A549 treated with RU486 at 1 μM for 4 hours (cell line): ENCODE data around the gene KISS1. TPM values are rescaled to one million over a fixed set of nuclear protein-coding genes. Genes with fewer than 3 reads are reported as not detected.

ENCODE experiments used
- total RNA-seq: library from RNA; stranded (reverse); fragments of 200-300 nt; extraction: Qiagen RNA extraction; gene quantifications from 5 replicates; pipeline ENCODE4 v1.2.3, GENCODE V29; 2022; ENCODE audit warnings: low read depth

The KISS1 gene
- total RNA-seq, result 1.1 TPM in 1 of 5 replicates, not detected in the others

DNA sequence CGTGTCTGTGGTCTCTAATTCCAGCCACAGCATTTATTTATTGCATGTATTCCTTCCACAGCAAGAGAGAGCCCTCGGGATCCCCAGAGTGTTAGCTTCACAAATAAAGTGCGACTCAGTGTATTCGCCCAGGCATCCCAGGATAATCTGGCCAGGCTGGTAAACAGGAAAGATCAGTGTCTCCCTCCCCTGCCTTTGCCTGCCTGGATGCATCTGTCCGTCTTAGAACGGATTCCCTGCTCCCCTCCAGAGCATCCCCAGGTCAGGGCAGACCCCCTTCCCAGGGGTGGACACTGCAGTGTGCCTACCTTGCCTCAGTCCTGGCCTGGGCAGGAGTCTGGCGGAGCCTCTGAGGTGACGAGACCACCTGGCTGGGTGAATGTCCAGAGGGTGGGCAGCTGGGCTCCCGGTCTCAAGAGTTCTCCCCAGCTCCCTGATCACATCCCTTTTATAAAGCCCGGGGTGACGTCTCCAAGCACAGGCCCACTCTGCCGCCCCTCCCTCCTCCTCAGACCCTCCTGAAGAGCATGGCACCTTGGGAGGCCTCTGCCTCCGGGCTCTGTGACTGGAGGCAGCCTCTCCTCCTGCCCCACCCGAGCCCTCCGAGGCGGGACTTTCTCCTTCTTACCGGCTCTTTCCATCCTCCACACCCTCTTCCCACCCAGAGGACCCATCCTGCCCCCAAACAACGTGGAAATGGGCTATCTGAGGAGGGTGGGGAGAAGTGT is at the start of gene KISS1:
Gene KISS1 (minus strand): TSS at position 424 of the 728 bp plus-strand sequence. CDS start 3,615 bp downstream, outside the sequence.

DNA sequence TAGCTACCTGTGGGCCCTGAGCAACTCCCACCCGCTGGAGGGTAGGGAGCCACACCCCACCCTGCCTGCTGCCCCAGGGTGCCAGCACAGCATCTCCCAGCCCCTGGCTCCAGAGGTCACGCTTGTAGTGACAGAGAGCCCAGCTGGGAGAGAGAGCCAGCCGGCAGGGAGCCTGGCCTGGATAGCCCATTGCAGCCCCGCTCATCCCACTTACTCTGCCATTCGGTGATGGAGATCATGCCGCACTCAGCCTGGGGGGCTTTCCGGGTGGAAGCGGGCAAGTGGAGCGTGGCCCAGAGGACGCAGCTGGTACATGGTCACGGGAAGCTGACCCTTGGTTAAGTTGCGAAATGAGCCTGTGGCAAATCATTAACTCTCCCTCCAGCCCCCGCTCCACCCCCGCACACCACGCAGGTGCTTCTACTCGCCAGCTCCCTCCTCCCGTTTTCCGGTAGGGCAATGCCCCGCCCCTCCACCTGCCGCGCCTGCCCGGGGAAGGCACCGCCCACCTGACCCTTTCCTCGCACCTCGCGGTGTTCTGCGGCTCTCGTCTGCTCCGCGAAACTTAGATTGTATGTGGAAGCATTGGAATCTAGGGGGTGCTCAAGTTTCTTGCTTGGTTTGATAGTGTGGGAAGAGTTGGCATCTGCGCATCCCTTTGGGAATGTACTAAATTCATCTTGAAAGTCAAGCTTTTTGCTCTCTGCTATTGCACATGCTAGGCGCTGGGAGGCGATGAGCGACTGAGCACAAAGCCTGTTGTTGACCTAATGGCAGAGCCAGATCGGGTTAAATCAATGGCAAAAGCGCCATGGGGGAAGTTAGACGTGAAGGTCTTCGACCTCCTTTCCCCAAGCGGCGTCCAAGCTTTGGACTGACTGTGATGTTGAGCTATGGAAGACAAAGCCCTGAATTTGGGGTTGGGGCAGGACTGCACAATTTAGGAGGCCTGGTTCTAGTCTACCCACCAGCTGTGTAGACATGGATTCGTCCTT is 17.7 kb upstream of the KISS1 start, which contains the start of gene GOLT1A:
Gene GOLT1A (minus strand): TSS at position 321 of the 995 bp plus-strand sequence. CDS start 82 bp downstream, at position 239.

DNA sequence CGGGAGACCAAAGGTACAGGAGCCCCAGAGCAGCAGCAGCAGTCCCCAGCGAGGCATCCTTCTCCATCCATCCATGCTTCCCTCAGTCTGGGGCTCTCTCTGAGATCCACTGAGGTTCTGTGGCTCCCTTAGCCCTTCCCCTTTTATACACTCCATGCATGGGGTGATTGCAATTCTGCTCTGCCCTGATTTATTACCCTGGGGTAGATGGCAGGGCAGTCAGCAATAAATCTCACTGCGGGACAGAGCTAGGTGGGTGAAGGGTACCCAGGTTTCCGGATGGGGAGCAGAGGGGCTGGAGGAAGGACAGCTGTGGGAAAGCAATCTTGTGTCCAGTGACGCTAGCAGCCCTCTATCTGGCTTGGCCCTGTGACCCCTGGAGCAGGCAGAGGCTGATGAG is 30.1 kb downstream of the KISS1 start, which contains the start of gene REN:
Gene REN (minus strand): TSS at position 119 of the 400 bp plus-strand sequence. CDS start 44 bp downstream, at position 75.

DNA sequence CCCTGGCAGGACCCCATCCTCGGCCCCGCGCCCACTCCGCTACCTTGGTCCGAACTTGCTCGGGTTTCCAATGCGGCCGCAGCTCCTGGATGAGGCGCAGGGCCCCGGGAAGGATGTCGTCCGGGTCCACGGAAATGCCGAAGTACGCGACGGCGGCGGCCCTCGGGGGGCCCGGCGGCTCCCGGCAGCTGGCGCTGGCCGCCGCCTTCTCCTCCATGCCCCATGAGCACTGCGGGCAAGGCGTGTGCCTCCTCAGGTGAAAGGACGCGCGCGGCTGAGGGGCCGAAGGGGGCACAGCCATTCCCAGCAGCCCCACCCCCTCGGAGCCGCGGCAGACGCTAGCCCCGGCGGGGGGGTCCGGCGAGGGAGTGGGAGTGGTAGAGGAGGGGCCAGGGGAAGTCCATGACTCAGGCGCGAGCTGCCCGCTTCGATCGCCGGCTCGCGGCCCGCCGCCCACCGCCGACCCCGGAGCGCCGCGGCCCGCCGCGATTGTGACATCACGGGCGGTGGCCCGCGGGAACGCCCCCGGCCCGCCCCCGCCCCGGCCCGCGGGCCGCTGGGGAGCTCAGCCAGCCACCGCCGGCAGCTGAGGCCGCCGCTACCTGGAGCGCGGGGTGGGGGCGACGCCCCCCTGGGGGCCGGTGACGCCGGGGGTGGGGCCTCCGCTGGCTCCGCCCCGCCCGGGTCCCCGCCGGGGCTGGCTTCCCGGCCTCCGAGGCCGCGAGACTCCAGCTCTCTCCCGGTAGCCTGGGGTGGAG is 44.6 kb downstream of the KISS1 start, which contains the start of gene ETNK2:
Gene ETNK2 (minus strand): TSS at position 493 of the 758 bp plus-strand sequence. CDS start 192 bp downstream, at position 301.

Other genes starting within 250 kb of the KISS1 start
- 14.6 to 20.9 TPM (median 19.4 TPM) in 5 replicates for gene SOX13, start 123.4 kb downstream of the KISS1 start, total RNA-seq
- 3.4 to 4.6 TPM (median 4.1 TPM) in 5 replicates for gene ETNK2, start 44.4 kb downstream of the KISS1 start, total RNA-seq
- not detected in 5 replicates for gene REN, start 30.2 kb downstream of the KISS1 start, total RNA-seq
- gene GOLT1A, start 17.5 kb upstream of the KISS1 start, total RNA-seq, result 4.1 to 7.6 TPM (median 4.6 TPM) in 5 replicates
- 16.9 to 32.3 TPM (median 25.3 TPM) in 5 replicates for gene PLEKHA6, start 163.4 kb upstream of the KISS1 start, total RNA-seq
- gene PPP1R15B, start 215.3 kb upstream of the KISS1 start, total RNA-seq, result 20.8 to 34.4 TPM (median 27.5 TPM) in 5 replicates